OCI-M2 (cell line): ENCODE results near the gene CLEC19A.

Experiments used
- DNase-seq: peaks from one replicate; lab custom pipeline; 2025; ENCODE audit not compliant: unreplicated experiment; lab: John Stamatoyannopoulos, UW

The CLEC19A gene

DNA sequence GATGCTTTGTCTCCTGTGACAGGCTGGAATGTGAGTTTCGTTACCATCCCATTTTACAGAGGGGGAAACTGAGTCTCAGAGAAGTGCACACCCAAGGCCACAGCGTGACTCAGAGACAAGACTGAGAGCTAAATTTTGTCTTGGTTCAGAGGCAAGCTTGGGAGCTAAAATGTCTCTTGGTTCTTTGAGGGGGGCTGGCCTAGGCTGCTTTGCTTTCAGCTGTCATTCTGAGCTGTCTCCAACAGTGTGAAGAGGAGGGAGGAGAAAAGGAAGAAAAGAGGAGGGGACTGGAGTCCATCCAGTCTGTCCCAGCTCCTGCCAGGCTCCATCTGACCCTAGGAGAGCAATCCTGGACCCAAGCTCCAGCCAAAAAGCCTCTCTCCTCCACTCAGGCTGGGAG lies at the start of gene CLEC19A:
TSS of gene CLEC19A (plus strand) at position 301 of the 400 bp plus-strand sequence. CDS start 121 bp downstream, outside the sequence.
- DNase-seq: no peak

DNA sequence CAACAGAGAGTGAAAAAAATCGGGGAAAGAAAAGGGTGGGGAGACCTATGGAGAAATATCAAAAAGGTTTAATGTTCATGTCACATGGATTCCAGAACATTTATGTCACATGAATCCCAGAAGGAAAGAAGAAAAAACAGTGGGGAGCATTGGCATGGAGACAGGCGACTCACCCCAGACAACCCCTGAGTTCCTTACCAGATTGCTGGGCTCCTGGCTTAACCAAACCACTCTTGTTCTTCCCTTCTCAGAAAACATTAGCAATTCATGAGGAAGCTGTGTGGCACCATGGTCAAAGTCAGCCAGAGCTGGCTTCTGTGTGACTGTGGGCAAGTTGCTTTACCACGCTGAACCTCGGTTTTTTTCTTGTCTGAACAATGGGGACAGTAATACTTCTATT lies 49.6 kb upstream of the CLEC19A start:
- DNase-seq: no peak

DNA sequence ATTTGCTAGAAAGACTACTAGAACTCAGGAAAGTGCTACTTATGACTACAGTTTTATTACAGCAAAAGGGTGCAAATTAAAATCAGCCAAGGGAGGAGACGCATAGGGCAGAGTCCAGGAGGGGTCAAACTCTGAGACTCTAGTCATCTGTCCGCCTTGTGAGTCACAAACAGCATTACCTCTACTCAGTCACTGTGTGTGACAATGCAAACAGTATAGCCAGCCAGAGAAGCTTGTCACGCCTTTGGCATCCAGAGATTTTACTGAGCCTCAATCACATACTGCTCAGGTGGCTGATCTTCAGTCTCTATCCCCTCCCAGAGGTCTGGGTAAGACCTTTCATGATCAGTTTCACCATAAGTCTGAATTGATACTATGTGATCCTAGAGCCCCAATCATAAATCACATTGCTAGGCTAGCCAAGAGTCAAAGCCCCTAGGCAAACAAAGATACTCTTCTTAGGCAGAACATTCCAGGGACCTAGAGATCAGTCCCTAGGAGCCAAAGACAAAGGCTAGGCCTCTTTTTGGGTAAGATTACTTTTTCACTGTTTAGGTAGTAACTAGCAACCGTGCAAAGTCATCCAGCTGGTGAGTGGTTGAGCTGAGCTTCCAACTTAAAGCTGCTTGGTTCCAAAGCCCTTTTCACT lies 48.8 kb upstream of the CLEC19A start:
- DNase-seq: no peak

- DNase-seq: no peak
Measured at GRCh38 chr16:19238406-19238805, 47.1 kb upstream of the CLEC19A start.

GRCh38 chr16:19239511-19240155 lies 45.9 kb upstream of the CLEC19A start:
- no peak for DNase-seq

DNA sequence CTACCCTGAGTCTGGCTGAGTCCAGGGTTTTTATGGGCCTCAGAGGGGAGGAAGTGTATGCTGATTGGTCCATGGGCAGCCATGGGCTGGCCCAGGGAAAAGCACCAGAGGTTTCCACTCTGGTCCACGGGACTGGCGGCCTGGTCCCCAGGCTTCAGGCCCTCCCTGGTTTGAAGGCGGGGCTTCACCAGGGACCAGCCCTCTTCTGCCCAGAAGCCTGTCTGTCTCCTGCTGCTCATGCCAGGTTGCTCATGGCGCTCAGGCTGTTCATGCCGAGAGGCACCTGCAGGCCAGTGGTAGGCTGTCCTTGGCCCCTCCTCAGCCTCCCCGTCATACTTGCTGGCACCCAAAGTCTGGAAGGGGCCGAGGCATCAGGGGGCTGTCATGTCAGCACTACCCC lies 45.0 kb upstream of the CLEC19A start:
- no peak for DNase-seq

DNA sequence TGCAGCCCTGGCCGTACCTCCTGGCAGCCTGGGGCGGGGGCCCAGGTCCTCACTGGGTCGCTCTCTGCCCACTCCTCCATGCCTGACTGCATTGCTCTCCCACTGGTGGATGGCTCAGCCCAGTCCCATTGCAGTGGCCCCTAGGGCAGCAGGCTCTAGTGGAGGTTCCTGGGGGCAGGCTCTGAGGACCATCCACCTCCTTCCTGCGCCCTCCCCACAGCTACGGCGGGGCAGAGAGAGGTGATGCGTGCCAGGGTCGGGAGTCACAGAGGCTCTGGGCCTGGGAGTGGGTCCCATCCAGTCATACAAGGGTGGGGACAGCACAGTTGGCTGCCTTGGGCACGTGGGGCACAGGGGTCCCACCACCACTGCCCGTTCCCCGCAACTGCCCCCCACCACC lies 44.0 kb upstream of the CLEC19A start:
- no peak for DNase-seq

DNA sequence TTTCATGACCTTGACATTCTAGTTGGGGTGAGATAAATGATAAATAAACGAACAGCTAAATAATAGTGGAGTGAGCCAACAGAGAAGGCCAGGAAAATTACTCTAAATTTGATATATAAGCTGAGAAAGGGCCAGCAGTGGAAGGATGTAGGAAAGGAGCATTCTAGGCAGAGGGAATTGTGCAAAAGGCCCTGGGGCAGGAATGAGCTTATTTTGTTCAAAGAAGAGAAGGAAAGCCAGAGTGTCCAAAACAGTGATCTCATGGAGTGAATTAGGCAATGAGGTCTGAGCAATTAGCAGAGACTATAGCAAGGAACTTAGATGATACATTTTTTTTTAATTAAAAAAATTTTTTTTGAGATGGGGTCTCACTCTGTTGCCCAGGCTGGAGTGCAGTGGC lies 43.3 kb upstream of the CLEC19A start:
- DNase-seq: no peak

GRCh38 chr16:19242987-19243575 lies 42.5 kb upstream of the CLEC19A start:
- no peak for DNase-seq

- DNase-seq: no peak
Measured at GRCh38 chr16:19245326-19245925, 40.1 kb upstream of the CLEC19A start.

DNA sequence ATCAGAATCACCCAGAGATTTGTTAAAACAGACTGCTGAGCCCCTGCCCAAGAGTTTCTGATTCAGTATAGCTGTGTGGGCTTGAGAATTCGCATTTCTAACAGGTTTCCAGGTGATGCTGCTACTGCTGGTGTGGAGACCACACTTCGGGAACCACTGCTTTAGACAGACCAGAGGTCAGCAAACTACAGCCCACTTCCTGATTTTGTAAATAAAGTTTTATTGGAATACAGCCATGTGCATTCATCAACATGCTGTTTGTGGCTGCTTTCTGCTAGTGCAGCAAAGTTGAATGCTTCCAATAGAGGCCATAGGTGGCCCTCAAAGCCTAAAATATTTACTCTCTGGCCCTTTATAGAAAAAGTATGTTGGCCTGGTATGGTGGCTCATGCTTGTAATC lies 32.6 kb upstream of the CLEC19A start:
- DNase-seq: no peak

DNA sequence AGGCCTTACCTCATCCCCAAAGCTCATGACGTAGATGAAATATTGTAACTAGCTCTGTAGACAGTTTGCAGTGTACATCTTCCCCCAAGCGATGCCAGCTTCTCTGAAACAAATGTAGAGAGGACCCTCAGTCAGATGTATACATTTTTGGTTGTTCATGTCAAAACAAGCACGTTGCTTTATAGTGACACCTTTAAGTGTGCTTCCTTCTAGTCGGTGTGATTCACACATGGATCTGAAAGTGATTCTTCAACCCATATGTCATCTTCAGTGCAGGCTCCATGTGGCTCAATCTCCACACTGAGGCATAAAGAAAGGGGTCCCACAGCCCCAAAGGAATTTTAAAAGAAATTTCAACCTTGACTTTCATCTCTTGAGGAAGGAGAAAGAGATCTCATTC lies 30.9 kb upstream of the CLEC19A start:
- no peak for DNase-seq

- DNase-seq: no peak
Measured at GRCh38 chr16:19264123-19264673, 21.3 kb upstream of the CLEC19A start.

- no peak for DNase-seq
Measured at GRCh38 chr16:19265380-19265930, 20.1 kb upstream of the CLEC19A start.

GRCh38 chr16:19266774-19267173 lies 18.8 kb upstream of the CLEC19A start:
- no peak for DNase-seq

DNA sequence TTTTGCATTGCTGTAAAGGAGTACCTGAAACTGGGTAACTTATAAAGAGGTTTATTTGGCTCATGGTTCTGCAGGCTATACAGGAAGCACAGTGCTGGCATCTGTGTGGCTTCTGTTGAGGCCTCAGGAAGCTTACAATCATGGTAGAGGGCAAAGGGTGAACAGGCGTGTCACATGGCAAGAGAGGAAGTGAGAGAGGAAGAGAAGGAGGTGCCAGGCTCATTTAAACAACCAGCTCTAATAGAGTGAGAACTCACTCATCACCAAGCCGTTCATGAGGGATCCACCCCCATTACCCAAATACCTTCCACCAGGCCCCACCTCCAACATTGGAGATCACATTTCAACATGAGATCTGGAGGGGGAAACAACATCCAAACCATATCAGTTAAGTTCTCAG lies 16.4 kb upstream of the CLEC19A start:
- DNase-seq: no peak

- DNase-seq: no peak
Measured at GRCh38 chr16:19274165-19274797, 11.2 kb upstream of the CLEC19A start.

DNA sequence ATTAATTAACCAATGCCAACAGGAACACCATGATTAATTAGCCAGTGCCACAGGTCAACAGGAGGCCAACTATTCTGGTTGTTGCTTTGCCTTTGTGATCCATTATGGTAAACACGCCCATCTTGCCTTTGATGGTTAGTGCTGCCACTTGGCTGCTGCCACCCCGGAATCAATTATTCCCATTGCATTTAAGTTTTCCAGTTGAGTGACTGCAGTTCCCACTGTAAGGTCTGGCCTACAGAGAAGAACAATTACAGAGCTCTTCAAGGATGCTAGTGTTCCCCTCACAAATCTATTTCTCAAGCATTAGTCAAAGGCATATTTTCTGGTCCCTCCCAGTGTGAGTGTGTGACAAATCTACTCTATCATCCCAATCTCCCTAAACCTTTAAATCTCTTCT lies 7.1 kb upstream of the CLEC19A start:
- DNase-seq: no peak

GRCh38 chr16:19281246-19281645 lies 4.3 kb upstream of the CLEC19A start:
- no peak for DNase-seq

DNA sequence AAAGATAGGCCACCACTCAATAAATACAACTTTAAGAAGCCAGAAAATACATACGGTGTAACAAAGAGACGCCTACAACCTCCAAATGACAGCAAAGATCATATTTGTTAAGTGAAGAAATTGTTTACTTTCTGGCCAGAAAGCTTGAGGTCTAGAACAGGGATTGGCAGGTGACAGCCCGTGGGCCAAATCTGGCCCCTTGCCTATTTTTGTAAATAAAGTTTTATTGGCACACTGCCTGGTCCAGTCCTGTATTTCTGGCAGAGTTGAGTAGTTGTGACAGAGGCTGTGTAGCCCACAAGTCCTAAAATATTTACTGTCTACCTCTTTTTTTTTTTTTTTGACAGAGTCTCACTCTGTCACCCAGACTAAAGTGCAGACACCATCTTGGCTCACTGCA lies 3.4 kb upstream of the CLEC19A start:
- no peak for DNase-seq

- DNase-seq: no peak
Measured at GRCh38 chr16:19283637-19284036, 1.9 kb upstream of the CLEC19A start.
